PFSK-1 (cell line): Measurements from ENCODE around the gene MCUR1.

ENCODE experiments used
- FOXP2 ChIP-seq: optimal IDR thresholded peaks from 2 replicates; pipeline ENCODE3; 2011; ENCODE audit warnings: borderline replicate concordance, control low read depth, inconsistent platforms; ENCODE audit not compliant: insufficient read depth; ENCODE audit errors: extremely low read length, extremely low read depth
- POLR2AphosphoS5 ChIP-seq: IDR thresholded peaks from 2 replicates; pipeline ENCODE4 v1.6.1; 2012; ENCODE audit warnings: low read depth, mild to moderate bottlenecking, control low read depth, low read length, moderate library complexity
- REST ChIP-seq, 2 experiments: IDR thresholded peaks; 2 replicates each; pipeline versions ENCODE4 v1.6.1 to v1.8.0; 2011 to 2012; ENCODE audit warnings: low read depth in 2 of 2, low read length in 2 of 2, control low read depth in 1 of 2, inconsistent platforms in 1 of 2, mild to moderate bottlenecking in 1 of 2, moderate library complexity in 1 of 2; ENCODE audit not compliant: insufficient read depth in 1 of 2
- SIN3A ChIP-seq: IDR thresholded peaks from 2 replicates; pipeline ENCODE4 v1.6.1; 2012; ENCODE audit warnings: mild to moderate bottlenecking, low read length, moderate library complexity, borderline replicate concordance; ENCODE audit not compliant: insufficient read depth
- TAF1 ChIP-seq: IDR thresholded peaks from 2 replicates; pipeline ENCODE4 v1.6.1; 2012; ENCODE audit warnings: low read length, control low read depth, borderline replicate concordance; ENCODE audit not compliant: insufficient read depth

The MCUR1 gene

DNA sequence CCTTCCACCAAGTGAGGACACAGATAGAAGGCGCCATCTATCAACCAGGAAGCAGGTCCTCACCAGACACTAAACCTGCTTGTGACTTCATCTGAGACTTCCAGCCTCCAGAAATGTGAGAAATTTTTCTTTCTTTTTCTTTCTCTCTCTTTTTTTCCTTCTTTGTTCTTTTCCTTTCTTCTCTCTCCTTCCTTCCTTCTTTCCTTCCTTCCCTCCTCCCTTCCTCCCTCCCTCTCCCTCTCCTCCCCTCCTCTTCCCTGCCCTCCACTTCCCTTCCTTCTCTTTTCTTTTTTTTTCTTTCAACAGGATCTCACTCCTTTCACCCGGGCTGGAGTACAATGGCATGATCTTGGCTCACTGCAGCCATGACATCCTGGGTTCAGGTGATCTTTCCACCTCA is 37.4 kb upstream of the MCUR1 start:
- no peak for TF ChIP-seq POLR2AphosphoS5
- TF ChIP-seq SIN3A: no peak
- no peak for TF ChIP-seq REST (IDR thresholded peaks at IDR 0.05; ENCODE audit: insufficient read depth in 1 of 2, low read depth in 2 of 2, low read length in 2 of 2)
- TF ChIP-seq TAF1: no peak
- no peak for TF ChIP-seq FOXP2

- TF ChIP-seq FOXP2 (no peak), TAF1 (no peak), REST (IDR thresholded peaks at IDR 0.05; ENCODE audit: insufficient read depth in 1 of 2, low read depth in 2 of 2, low read length in 2 of 2) (no peak), SIN3A (no peak), POLR2AphosphoS5 (no peak)
Observed at GRCh38 chr6:13851330-13851729, 37.0 kb upstream of the MCUR1 start.

DNA sequence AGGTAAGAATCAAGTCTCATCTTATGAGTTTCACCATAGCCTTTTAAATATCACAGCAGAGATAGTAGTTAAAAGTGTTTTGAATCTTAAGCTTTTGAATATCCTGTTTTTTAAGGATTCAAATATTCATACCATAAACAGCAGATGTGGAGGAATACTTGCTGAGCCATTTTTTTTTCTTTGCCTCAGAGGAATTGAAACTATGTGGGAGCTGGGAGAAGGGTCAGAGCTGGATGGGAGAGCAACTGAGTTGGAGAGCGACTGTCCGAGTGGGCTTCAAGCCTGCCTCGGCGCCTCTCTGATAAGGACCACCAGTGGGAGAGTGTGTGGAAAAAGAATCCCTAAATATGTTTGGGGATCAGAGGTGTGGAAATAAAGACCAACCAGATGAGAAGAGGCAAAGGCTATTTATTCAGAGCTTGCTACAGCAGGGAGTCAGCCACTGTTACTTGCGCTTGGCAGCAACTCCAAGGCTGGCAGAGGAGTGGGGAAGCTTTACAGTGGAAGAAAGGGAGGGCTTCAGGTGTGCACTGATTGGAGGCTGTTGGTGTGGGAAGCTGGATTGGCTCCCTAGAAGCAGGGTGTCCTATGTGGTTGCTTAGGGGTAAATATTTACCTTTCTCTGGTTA is 34.3 kb upstream of the MCUR1 start:
- TF ChIP-seq FOXP2 (no peak), SIN3A (no peak), POLR2AphosphoS5 (no peak), REST (IDR thresholded peaks at IDR 0.05; ENCODE audit: insufficient read depth in 1 of 2, low read depth in 2 of 2, low read length in 2 of 2) (no peak), TAF1 (no peak)

GRCh38 chr6:13847326-13848050 is 33.1 kb upstream of the MCUR1 start:
- no peak for TF ChIP-seq SIN3A
- TF ChIP-seq POLR2AphosphoS5: no peak

GRCh38 chr6:13846841-13847240 is 32.5 kb upstream of the MCUR1 start:
- TF ChIP-seq SIN3A (no peak), TAF1 (no peak), POLR2AphosphoS5 (no peak), REST (IDR thresholded peaks at IDR 0.05; ENCODE audit: insufficient read depth in 1 of 2, low read depth in 2 of 2, low read length in 2 of 2) (no peak), FOXP2 (no peak)
